Dermis microvascular lymphatic vessel endothelial cell (primary cell): ENCODE results near the gene MCFD2. TPM values are rescaled to one million over a fixed set of nuclear protein-coding genes. Genes with fewer than 3 reads are reported as not detected.

ENCODE experiments used
- DNase-seq, 2 donors: peaks; one replicate each; pipeline versions ENCODE4 v3.0.0 to v3.0.0-alpha.2; 2010; ENCODE audit warnings: low read depth in 2 of 2
- total RNA-seq: library from RNA; depleted of rRNA; stranded (reverse); fragments of >200 nt; gene quantifications from 2 replicates; pipeline ENCODE4 v1.2.1, GENCODE V29; 2014

Gene MCFD2
- total RNA-seq, 1 donor from 2014 or later, result 182 TPM

DNA sequence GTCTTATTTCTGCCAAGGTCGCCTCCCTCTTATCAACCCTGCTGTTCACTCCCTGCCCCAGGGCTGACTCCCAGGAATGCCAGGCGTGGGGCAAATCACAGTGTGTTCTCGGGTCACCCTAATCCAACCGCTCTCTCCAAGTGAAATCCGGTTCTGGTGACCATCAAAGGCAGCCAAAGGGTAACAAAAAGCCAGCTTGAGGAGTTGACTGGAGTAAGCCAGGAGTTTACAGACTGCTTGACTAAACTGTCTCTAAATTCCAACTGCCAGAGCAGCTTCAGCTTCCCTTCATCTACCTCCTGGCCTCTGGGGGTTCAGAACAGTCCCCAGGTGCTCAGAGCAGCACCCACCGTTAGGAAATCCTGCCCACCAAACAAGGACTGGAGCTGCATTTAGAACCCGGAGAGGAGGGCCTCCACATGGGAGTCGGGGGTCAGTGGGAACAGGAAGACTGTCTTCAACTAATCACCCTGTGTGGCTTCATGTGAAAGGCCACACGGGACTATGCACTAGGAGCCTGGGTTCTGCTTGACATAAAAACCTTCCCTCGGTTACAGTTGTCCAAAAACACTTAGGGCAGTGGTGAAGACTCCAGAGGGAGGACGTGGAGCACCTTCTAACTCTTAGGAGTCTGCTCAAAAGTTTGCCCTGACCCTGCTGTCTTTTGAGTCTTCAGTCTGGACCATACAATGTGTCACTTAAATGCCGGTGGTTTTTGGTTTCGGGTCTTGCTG, 24.2 kb upstream of the MCFD2 start:
- DNase-seq, result no peak

DNA sequence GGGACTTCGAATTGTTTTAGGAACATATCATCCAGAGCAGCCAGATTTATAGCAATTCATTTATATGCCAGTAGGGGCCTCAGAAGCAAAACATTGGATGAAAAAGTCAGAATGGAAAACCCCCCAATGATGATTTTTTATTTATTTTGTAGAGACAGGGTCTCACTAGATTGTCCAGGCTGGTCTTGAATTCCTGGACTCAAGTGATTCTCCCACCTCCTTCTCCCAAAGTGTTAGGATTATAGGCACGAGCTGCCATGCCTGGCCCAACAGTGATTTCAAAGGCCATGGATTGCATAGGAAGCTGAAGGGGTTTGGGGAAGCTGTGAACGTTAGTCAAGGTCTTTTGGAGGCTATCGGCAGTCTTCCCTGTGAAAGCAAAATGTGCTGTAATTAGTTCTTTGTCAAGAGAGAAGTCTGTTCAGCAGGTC, 21.9 kb upstream of the MCFD2 start:
- peak in 1 of 2 donors; percentile 18 for DNase-seq

- no peak for DNase-seq
Observed at GRCh38 chr2:46936566-46936965, 21.0 kb upstream of the MCFD2 start.

GRCh38 chr2:46935071-46935470, 19.5 kb upstream of the MCFD2 start:
- no peak for DNase-seq

DNA sequence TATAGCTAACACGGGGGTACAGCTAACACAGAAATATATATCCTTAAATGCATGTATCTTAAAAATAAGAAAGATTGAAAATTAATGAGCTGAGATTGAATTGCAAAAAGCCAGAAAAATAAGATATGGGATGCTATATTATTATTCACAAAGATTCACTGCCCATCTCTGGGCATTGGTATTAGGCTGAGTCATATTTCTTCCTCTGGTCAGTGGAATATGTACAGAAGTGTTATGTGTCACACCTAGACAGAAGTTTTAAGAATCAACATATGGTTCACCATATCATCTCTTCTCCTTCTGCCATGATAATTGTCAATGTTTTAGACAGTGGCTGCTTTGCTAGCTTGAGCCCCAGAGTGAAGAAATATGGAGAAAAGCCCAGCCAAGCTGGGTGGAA, 14.0 kb upstream of the MCFD2 start:
- DNase-seq, result peak in 1 of 2 donors; percentile 10

- DNase-seq, result no peak
Observed at GRCh38 chr2:46926863-46927262, 11.3 kb upstream of the MCFD2 start.

DNA sequence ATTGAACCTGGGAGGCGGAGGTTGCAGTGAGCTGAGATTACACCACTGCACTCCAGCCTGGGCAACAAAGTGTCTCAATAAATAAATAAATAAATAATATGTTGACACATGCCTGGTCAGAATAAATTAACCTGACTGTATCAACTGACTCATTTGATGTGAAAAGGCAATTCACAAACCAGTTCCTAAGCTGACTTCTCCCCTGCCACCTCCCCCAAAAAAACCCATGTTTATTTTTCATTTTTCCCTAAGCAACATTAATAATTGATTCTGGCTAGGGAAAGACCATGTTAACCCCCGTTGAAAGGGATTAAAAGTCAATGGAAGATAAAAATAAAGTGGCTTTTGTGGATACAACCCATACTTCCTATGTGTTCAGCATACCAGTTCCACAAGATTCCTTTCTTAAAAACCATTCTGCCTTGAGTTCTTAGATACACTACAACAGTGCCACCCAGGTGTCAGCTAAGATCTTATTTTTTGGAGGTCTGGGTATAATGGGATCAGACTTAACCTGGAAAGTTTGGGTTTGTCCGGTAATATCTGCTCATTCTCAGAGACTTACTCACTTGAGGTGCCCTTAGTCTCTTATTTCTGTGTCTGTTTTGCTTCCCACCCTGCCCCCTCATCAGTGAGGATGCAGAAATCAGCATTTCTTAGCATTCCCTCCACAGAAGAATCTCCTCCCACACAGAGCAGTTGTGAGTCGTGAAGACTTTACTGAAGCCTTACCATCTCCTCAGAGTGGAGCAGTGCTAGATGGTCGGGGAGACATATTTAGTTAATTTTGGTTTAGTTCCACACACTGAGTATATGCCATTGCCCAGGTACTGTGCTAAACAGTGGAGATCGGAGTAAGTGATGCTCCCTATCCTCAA, 10.1 kb upstream of the MCFD2 start:
- no peak for DNase-seq

DNA sequence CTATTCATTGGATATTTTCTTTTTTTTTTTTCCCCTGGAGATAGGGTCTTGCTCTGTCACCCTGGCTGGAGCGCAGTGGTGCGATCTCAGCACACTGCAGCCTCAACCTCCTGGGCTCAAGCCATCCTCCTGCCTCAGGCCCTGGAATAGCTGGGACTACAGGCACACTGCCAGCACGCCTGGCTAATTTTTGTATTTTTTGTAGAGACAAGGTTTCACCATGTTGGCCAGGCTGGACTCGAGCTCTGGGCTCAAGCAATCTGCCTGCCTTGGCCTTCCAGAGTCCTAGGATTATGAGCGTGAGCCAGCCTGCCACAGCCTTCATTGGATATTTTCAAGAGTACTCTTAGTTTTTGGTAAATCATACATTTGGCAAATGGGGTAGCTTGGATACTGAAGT, 9.0 kb upstream of the MCFD2 start:
- DNase-seq, result no peak

DNA sequence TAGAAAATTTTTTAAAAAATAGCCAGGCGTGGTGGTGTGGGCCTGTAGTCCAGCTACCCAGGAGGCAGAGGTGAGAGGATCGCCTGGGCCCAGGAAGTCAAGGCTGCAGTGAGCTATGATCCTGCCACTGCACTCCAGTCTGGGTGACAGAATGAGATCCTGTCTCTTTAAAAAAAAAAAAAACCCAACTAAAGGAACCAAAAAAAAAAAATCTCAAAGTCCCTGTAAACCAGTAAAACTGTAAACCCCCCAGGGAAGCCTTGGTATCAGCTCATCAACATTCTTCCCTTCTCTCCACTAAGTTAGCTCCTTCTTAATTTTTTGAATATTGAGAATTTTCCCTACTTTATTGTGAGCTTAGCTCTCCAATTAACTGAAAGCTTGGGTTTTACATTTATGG, 8.4 kb upstream of the MCFD2 start:
- DNase-seq, result no peak

DNA sequence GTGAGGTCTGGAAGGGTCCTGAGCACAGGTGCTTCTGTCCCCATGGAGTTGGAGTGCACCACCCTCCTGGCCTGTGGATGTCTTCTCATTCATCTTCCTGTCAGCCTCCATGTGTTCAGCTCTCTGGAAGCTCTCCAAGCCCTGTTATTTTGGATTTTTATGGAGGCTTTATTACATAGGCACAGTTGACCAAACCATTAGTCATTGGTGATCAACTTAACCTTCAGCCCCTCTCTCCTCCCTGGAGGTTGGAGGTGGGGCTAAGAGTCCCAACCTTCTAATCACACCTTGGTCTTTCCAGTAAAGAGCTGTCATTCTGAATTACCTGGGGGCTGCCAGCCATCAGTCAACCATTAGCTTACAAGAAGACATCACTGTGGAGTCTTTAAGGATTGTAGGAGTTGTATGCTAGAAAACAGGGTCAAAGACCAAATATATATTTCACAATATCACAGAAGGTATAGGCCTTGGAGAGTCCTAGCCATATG, 7.5 kb upstream of the MCFD2 start:
- no peak for DNase-seq

- no peak for DNase-seq
Observed at GRCh38 chr2:46922606-46923005, 7.0 kb upstream of the MCFD2 start.

- peak in 1 of 2 donors; percentile 47 for DNase-seq
Observed at GRCh38 chr2:46921676-46922448, 6.3 kb upstream of the MCFD2 start.

GRCh38 chr2:46917628-46918027, 2.0 kb upstream of the MCFD2 start:
- DNase-seq, result no peak

GRCh38 chr2:46915811-46916630, 415 bp upstream of the MCFD2 start:
- peak; percentile 74 to 92 for DNase-seq

DNA sequence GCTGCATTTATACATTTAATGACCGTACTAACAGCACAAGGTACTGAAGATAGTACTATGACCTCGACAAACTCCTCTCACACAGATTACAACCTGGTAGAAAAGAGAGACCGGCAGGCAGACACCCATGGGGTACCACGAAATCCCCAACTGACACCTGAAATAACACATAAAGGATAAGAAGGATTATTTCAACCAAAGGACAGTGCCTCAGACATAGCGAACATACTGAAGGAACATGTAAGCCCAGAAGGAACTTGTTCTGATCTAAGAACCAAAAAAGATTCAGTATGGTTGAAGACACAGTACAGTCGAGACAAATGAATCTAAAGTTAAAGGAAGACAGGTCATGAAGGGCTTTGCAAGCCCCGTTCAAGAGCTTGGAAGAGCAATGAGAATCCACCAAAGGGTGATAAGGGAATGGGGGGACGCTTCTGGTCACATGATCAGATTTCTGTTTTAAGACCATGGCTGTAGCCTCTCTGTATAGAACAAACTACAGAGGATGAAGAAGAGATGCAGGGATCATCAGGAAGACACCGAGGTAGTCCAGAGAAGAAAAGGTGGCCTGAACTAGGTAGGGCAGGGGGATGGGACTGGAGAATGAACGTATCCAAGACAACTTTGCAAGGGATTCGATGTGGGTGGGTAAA, 902 bp downstream of the MCFD2 start:
- peak in 1 of 2 donors; percentile 17 for DNase-seq

GRCh38 chr2:46913471-46914381, 1.9 kb downstream of the MCFD2 start:
- DNase-seq, result peak; percentile 53 to 87

GRCh38 chr2:46909771-46910419, 5.7 kb downstream of the MCFD2 start:
- peak in 1 of 2 donors; percentile 71 for DNase-seq

DNA sequence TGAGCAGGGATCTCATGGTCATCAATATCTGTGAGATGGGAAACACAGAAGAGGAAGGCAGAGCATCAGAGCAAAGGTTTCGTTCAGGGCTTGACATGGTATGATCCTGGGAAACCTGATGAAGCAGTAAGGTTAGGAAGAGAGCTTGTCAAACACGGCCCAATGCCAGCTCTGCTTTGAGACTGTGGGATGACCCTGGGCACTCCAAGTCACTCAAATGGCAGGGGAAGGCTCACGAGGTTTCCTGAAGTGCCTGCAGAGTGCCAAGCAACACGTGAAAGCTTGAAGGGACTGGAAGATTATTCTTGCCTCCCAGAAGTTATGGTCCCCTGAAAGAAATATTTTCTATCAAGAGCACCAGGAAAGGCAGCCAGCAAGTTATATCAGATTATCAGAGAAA, 6.5 kb downstream of the MCFD2 start:
- DNase-seq, result no peak
